ENCODE measurements around the gene TMEM69.
"Not testable (repeated sequence)": the region's sequence is repeated elsewhere in the genome, so short reads cannot be mapped to it uniquely, and the experiment has no call there.

The TMEM69 gene

GRCh38 chr1:45739641-45740156 is 51.7 kb downstream of the TMEM69 start:
- DNase-seq, result not testable (repeated sequence)

Measured in GF-D8 (cell line).